Calu3 (cell line): ENCODE measurements around the gene TRIM10. TPM values are rescaled to one million over a fixed set of nuclear protein-coding genes. Genes with fewer than 3 reads are reported as not detected.
A peak's percentile ranks its signal among the peaks of the same experiment; 100 is the strongest.

Source experiments
- BruUV-seq: library from RNA; stranded (reverse); fragments of 400-500 nt; replicated peaks from 2 replicates; lab custom pipeline; 2021; lab: Mats Ljungman, UMichigan
- CTCF ChIA-PET: fragments of 300-600 bp; sonication (Branson Sonifier 250); formaldehyde crosslinking; loops from one replicate; lab custom pipeline; 2022; ENCODE audit warnings: antibody characterized with exemption; lab: Charles Lee
- DNase-seq: peaks from one replicate; pipeline ENCODE4 v3.0.0; 2022
- H3K27ac Mint-ChIP-seq: one replicate; pipeline ENCODE4 v1.8.0; 2022; ENCODE audit warnings: mixed read lengths; ENCODE audit not compliant: unreplicated experiment
- H3K27me3 Mint-ChIP-seq: one replicate; pipeline ENCODE4 v1.8.0; 2022; ENCODE audit warnings: mixed read lengths; ENCODE audit not compliant: unreplicated experiment
- H3K36me3 Mint-ChIP-seq: one replicate; pipeline ENCODE4 v1.8.0; 2022; ENCODE audit warnings: mild to moderate bottlenecking, moderate library complexity, mixed read lengths; ENCODE audit not compliant: insufficient read depth, unreplicated experiment
- H3K4me1 Mint-ChIP-seq: one replicate; pipeline ENCODE4 v1.8.0; 2022; ENCODE audit warnings: mild to moderate bottlenecking, low read depth, mixed read lengths; ENCODE audit not compliant: unreplicated experiment
- H3K4me3 Mint-ChIP-seq: one replicate; pipeline ENCODE4 v1.8.0; 2022; ENCODE audit warnings: mild to moderate bottlenecking, low read depth, moderate library complexity, mixed read lengths; ENCODE audit not compliant: unreplicated experiment
- H3K9me3 Mint-ChIP-seq: one replicate; pipeline ENCODE4 v1.8.0; 2022; ENCODE audit warnings: low read depth, mixed read lengths; ENCODE audit not compliant: unreplicated experiment
- intact Hi-C: fragments of 100-400 bp; cut with micrococcal nuclease; formaldehyde crosslinking; loops from one replicate; pipeline ENCODE4 v1.10.0; 2022; ENCODE audit not compliant: unreplicated experiment
- total RNA-seq: library from RNA; stranded (reverse); gene quantifications from 2 replicates; pipeline ENCODE4 v1.2.3, GENCODE V29; 2022
- TF ChIP-seq, protein P1 (sequence below): fragments of 200-600 bp; IDR thresholded peaks from one replicate; pipeline ENCODE4 v1.8.0; 2022; ENCODE audit warnings: antibody characterized with exemption; ENCODE audit not compliant: unreplicated experiment

TRIM10 gene
- total RNA-seq, 1 experiment from 2014 or later: 1.8 TPM

DNA sequence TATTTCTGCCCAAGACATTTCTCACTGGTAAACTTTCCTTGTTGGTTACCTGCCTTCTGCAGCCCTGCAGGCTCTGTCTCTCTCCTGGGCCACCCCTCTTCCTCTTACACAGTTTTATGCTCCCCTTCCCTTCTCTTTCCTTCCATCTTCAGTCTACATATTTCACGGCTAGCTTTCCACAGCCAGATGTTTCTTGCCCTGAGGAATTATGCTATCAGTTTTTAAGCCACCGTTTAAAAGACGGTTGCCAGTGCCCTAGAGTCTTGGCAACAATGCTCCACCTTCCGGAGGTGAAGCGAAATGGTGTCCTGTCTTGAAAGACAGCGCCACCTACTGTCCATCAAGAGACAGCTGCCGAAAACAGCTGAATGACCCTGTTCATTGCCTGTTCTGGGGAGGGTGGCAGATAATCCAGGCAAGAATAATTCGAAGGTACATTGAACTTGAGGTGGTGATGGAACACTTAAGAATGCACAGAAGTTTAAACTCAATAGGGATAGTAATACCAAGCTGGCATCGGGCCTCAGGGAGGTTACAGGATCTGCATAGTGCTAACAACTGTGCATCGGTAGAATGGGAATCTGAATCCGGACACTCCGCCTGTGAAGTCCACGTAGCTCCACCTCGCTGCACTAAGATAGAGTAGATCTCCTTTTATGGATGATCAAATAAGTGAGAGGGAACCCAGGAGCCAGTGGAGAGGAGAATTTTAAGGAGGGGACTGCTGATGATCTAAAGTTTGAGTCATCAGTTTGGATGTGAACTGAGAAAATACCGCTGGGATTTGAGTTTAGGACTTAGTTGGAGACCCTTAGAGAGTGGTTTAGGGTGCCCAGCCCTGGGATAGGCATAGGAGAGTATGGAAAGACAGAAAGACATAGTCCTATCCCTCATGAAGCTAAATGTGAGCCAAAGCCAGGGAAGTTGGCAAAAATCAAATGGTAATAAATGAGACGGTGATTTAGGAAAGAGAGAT lies 29.8 kb downstream of the TRIM10 start:
- Mint-ChIP-seq H3K4me1 (peaks cover 47% of the 10 kb centered on the region), H3K9me3 (no peaks in the 10 kb centered on the region), H3K4me3 (peak overlapping the region; percentile 33), H3K27me3 (no peaks in the 10 kb centered on the region), H3K27ac (peak overlapping the region; percentile 46), H3K36me3 (peaks cover 7% of the 10 kb centered on the region)
- DNase-seq: peak; percentile 79
- TF ChIP-seq, protein P1, sequence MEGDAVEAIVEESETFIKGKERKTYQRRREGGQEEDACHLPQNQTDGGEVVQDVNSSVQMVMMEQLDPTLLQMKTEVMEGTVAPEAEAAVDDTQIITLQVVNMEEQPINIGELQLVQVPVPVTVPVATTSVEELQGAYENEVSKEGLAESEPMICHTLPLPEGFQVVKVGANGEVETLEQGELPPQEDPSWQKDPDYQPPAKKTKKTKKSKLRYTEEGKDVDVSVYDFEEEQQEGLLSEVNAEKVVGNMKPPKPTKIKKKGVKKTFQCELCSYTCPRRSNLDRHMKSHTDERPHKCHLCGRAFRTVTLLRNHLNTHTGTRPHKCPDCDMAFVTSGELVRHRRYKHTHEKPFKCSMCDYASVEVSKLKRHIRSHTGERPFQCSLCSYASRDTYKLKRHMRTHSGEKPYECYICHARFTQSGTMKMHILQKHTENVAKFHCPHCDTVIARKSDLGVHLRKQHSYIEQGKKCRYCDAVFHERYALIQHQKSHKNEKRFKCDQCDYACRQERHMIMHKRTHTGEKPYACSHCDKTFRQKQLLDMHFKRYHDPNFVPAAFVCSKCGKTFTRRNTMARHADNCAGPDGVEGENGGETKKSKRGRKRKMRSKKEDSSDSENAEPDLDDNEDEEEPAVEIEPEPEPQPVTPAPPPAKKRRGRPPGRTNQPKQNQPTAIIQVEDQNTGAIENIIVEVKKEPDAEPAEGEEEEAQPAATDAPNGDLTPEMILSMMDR: peak; percentile 97
- intact Hi-C loops: loop anchor here (1.0 to 2.0 kb wide), 3 partner anchors 18 to 40 kb away; partner anchors contain the start of gene TRIM31
- CTCF ChIA-PET: interaction anchor here (0.7 to 5.6 kb wide), 14 partner anchors 9 to 81 kb away, joined by 3 to 168 read pairs (median 4); partner anchors contain the start of genes PPP1R11 and TRIM31
- BruUV-seq: no TSS peak

DNA sequence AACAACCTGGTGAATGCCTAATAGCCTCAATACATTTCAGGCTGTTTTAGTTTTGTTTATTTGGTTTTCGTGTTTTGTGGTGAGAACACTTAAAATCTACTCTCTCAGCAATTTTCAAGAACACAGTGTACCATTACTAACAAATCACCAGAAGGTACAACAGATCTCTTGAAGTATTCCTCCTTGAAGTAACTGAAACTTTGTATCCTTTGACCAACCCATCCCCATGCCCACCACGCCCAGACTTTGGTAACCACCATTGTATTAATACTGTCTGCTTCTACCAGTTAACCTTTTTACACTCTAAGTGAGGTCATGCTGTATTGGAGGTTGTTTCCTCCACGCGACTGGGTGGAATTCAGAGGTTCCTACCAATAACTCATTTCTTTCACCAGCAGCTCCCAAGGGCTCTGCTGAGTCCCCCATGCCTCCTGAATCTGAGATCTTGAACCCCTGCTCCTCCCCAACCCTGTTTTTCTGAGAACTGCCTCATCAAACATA lies 30.8 kb downstream of the TRIM10 start:
- TF ChIP-seq, protein P1: no peak
- Mint-ChIP-seq H3K9me3 (no peaks in the 10 kb centered on the region), H3K4me3 (peak overlapping the region; percentile 33), H3K36me3 (peaks cover 7% of the 10 kb centered on the region), H3K27ac (peak overlapping the region; percentile 93), H3K4me1 (peaks cover 40% of the 10 kb centered on the region), H3K27me3 (no peaks in the 10 kb centered on the region)
- intact Hi-C loops: loop anchor here (2.0 kb wide), 1 partner anchor 41 kb away; no protein-coding TSS in a partner anchor
- no peak for DNase-seq
- CTCF ChIA-PET: interaction anchor here (0.9 to 5.6 kb wide), 11 partner anchors 8 to 77 kb away, joined by 3 to 168 read pairs (median 5); partner anchors contain the start of genes PPP1R11 and TRIM31
- BruUV-seq: TSS peak; percentile 97

DNA sequence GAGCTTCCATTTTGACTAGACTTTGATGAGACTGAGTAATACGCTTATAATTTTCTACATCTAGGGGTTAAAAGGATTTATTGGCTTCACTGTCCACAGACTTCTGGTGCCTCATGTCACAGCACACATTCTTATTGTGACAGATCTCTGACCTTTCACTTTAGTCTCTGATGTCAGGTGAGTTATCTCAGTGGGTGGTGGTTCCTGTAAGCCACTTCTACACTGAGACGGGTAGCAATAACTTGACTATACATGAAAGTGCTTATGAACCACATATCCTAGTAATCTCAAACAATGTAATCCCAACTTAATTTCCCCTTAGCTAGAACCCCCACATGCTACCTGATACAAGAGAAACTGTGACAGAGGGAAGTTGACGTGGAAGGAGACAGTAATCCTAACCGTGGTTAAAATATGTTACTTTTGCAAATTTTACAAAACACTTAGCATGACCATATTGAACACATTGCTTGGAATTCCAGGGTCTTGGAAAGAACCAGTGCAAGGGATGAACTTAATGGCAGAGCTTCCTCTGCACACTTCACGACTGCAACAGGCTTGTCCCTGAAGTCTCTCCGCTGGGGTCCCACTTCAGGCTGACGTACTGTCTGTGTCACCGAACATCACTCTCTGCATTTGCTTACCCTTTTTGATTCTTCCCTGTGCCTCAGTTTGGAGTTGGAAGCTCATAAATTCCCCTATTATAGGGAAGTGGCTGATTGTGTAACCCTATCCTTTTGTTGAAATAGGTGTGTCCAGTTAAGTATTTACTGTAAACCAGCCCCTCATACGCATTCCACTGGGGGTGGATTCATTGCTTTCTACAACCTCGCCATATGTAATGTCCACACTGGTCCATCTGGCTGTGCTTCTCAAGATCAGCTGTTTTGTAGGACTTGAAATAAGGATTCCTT lies 31.5 kb downstream of the TRIM10 start:
- Mint-ChIP-seq H3K36me3 (peaks cover 7% of the 10 kb centered on the region), H3K27ac (peak overlapping the region; percentile 93), H3K4me3 (peak overlapping the region; percentile 33), H3K9me3 (no peaks in the 10 kb centered on the region), H3K4me1 (peaks cover 42% of the 10 kb centered on the region), H3K27me3 (no peaks in the 10 kb centered on the region)
- BruUV-seq: no TSS peak
- CTCF ChIA-PET: interaction anchor here (0.6 to 5.6 kb wide), 7 partner anchors 7 to 87 kb away, joined by 3 to 168 read pairs (median 6); partner anchors contain the start of gene TRIM31
- intact Hi-C loops: loop anchor here (2.0 kb wide), 1 partner anchor 41 kb away; no protein-coding TSS in a partner anchor
- peak; percentile 57 for DNase-seq
- TF ChIP-seq, protein P1: no peak
